ENCODE results near the gene GALR1. TPM values are rescaled to one million over a fixed set of nuclear protein-coding genes. Genes with fewer than 3 reads are reported as not detected.
A peak's percentile ranks its signal among the peaks of the same experiment; 100 is the strongest.

The GALR1 gene
- total and polyA plus RNA-seq, 12 donors: 0.11 to 3.5 (median 0.87) TPM; not detected in 4

- WGBS, 4 donors: 25 to 37% (median 31%) methylated on average over 5 of the region's 5 CpGs
- no peaks in the 10 kb centered on the region for H3K9me3 ChIP-seq (replicated peaks in 1 of 3)
- DNase-seq: no peak
- no peaks in the 10 kb centered on the region for H3K36me3 ChIP-seq (replicated peaks in 1 of 2)
- intact Hi-C loops (cut with DNase I): no loop called here
- H3K4me3 ChIP-seq: no peak overlapping the region
- H3K27me3 ChIP-seq: no peaks in the 10 kb centered on the region
- TF ChIP-seq CTCF (IDR thresholded peaks at IDR 0.05): no peak
- no peak for TF ChIP-seq POLR2A (IDR thresholded peaks at IDR 0.05)
- H3K27ac ChIP-seq: no peak overlapping the region
- no peaks in the 10 kb centered on the region for H3K4me1 ChIP-seq (replicated peaks in 1 of 2)
These were observed 71.4 kb downstream of the GALR1 start for GRCh38 chr18:77320971-77321559.

- no peak overlapping the region for H3K4me3 ChIP-seq
- intact Hi-C loops (cut with DNase I): no loop called here
- H3K4me1 ChIP-seq (replicated peaks in 1 of 2): no peaks in the 10 kb centered on the region
- no peak for DNase-seq
- H3K36me3 ChIP-seq (replicated peaks in 1 of 2): no peaks in the 10 kb centered on the region
- no peaks in the 10 kb centered on the region for H3K9me3 ChIP-seq (replicated peaks in 1 of 3)
- peak overlapping the region in 1 of 5 donors; percentile 32 for H3K27ac ChIP-seq
- WGBS, 4 donors: 55 to 61% (median 57%) methylated on average over 23 of the region's 23 CpGs
- TF ChIP-seq CTCF (IDR thresholded peaks at IDR 0.05) (no peak), POLR2A (IDR thresholded peaks at IDR 0.05) (no peak)
- no peaks in the 10 kb centered on the region for H3K27me3 ChIP-seq
These were observed 72.5 kb downstream of the GALR1 start for GRCh38 chr18:77321823-77322805.

- TF ChIP-seq CTCF (IDR thresholded peaks at IDR 0.05) (no peak), POLR2A (IDR thresholded peaks at IDR 0.05) (no peak)
- Histone ChIP-seq H3K4me1 (replicated peaks in 1 of 2) (no peaks in the 10 kb centered on the region), H3K27me3 (no peaks in the 10 kb centered on the region), H3K4me3 (no peak overlapping the region), H3K36me3 (replicated peaks in 1 of 2) (no peaks in the 10 kb centered on the region), H3K9me3 (replicated peaks in 1 of 3) (no peaks in the 10 kb centered on the region), H3K27ac (no peak overlapping the region)
- no peak for DNase-seq
- intact Hi-C loops (cut with DNase I): no loop called here
- WGBS, 4 donors: 78 to 83% (median 80%) methylated on average over 11 to 12 of the region's 12 CpGs
These were observed 74.1 kb downstream of the GALR1 start for GRCh38 chr18:77323640-77324299.

Other genes starting within 250 kb of the GALR1 start
- 10 to 100 TPM in 8 of 9 donors, 1 to 10 TPM in 1; 1.8 to 23.7 (median 15.7) TPM for gene MBP, start 117.1 kb upstream of the GALR1 start, total RNA-seq
- 1 to 10 TPM; 3.5 to 7.6 (median 6.2) TPM for gene MBP, start 117.1 kb upstream of the GALR1 start, polyA plus RNA-seq